Glutamatergic neuron (in vitro differentiated cells): Measurements from ENCODE around the gene SPATS2L. TPM values are rescaled to one million over a fixed set of nuclear protein-coding genes. Genes with fewer than 3 reads are reported as not detected.

ENCODE experiments used
- DNase-seq: peaks from one replicate; pipeline ENCODE4 v3.0.0; 2022
- H3K27ac Mint-ChIP-seq: one replicate; pipeline ENCODE4 v1.8.0; 2020; ENCODE audit warnings: mild to moderate bottlenecking, mixed read lengths, inconsistent platforms; ENCODE audit not compliant: unreplicated experiment
- H3K27me3 Mint-ChIP-seq: one replicate; pipeline ENCODE4 v1.8.0; 2020; ENCODE audit warnings: mild to moderate bottlenecking, moderate library complexity, mixed read lengths, inconsistent platforms; ENCODE audit not compliant: unreplicated experiment
- H3K36me3 Mint-ChIP-seq: one replicate; pipeline ENCODE4 v1.8.0; 2020; ENCODE audit warnings: mild to moderate bottlenecking, mixed read lengths, inconsistent platforms; ENCODE audit not compliant: unreplicated experiment
- H3K4me1 Mint-ChIP-seq: one replicate; pipeline ENCODE4 v1.8.0; 2020; ENCODE audit warnings: mild to moderate bottlenecking, low read depth, mixed read lengths, inconsistent platforms; ENCODE audit not compliant: unreplicated experiment
- H3K4me3 Mint-ChIP-seq: one replicate; pipeline ENCODE4 v1.8.0; 2020; ENCODE audit warnings: mild to moderate bottlenecking, mixed read lengths, inconsistent platforms; ENCODE audit not compliant: unreplicated experiment
- H3K9me3 Mint-ChIP-seq: one replicate; pipeline ENCODE4 v1.8.0; 2020; ENCODE audit warnings: mild to moderate bottlenecking, moderate library complexity, mixed read lengths, inconsistent platforms; ENCODE audit not compliant: unreplicated experiment
- total RNA-seq: library from RNA; stranded (reverse); fragmentation: NEBNext Ultra II Directional; extraction: Animal tissue kit (Norgen Biotek cat#: 25700); gene quantifications from one replicate; pipeline ENCODE4 v1.2.1, GENCODE V29; 2021; ENCODE audit not compliant: unreplicated experiment
- TF ChIP-seq, protein P1 (sequence below): fragments of 200-600 bp; sonication (generic); IDR thresholded peaks from one replicate; pipeline ENCODE4 v1.5.0; 2021; ENCODE audit not compliant: partially characterized antibody, unreplicated experiment

SPATS2L gene
- total RNA-seq, 1 donor from 2014 or later: 45.5 TPM

DNA sequence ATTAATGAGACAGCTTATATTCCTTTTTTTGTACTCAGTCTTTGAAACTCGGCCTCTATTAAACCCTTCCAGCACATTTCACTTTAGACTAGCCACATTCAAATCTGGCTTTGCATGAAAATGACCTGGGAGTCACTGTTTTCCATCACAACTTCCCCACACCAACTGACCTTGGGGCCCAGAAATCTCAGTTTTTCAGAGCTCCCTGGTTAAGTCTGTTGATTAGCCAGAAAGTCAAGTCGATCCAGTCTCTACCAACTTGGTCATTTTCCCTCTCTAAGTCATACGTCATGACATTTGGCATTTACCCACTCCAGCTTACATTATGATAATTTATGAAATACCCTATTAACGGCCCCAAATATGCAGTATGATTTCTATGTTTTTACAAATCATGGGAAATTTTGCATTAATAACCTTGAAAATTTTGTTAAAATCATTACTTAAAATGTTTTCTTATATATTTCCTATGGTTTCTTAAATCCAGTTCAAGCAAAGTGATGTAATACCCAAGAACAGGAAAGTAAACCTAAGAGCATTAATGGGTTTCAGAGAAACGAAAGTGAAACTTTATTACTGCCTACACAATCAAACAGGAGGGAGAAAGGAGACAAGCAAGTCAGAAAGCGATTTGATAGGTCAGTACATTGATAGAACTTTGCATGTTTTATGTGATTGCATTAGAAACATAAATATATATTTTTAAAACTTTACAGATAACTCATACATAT is 77.1 kb downstream of the SPATS2L start:
- TF ChIP-seq, protein P1, sequence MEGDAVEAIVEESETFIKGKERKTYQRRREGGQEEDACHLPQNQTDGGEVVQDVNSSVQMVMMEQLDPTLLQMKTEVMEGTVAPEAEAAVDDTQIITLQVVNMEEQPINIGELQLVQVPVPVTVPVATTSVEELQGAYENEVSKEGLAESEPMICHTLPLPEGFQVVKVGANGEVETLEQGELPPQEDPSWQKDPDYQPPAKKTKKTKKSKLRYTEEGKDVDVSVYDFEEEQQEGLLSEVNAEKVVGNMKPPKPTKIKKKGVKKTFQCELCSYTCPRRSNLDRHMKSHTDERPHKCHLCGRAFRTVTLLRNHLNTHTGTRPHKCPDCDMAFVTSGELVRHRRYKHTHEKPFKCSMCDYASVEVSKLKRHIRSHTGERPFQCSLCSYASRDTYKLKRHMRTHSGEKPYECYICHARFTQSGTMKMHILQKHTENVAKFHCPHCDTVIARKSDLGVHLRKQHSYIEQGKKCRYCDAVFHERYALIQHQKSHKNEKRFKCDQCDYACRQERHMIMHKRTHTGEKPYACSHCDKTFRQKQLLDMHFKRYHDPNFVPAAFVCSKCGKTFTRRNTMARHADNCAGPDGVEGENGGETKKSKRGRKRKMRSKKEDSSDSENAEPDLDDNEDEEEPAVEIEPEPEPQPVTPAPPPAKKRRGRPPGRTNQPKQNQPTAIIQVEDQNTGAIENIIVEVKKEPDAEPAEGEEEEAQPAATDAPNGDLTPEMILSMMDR: no peak
- Mint-ChIP-seq H3K27me3 (peaks cover 3% of the 10 kb centered on the region), H3K36me3 (no peaks in the 10 kb centered on the region), H3K9me3 (no peaks in the 10 kb centered on the region), H3K4me3 (no peak overlapping the region), H3K27ac (no peak overlapping the region), H3K4me1 (peaks cover 20% of the 10 kb centered on the region)
- DNase-seq: no peak

DNA sequence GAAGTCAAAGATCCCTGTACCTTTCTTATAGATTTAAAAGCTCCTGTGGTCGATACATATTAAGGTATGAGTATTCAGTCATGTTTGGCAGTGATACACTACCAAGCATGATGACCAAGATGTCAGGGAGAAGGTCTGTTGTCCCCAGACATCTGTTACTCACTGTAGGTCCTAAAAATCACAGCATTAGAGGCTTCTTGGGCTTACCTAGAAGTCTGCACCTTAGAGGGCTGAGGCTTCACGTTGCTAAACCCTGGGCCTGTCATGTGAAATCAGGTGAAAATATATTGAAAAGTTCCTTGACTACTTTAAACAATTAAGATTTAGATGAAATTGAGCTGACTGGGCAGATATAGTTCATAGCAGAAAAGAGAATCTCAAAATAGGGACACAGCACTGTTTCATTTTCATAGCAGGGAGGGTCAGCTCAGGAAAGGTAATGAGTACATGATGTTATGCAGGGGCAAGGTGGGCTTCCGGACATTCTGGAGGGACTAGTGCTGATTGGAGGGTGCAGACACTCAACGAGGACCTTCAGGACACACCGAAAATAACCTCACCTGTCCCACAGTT is 78.7 kb downstream of the SPATS2L start:
- no peaks in the 10 kb centered on the region for H3K9me3 Mint-ChIP-seq
- H3K4me3 Mint-ChIP-seq: no peak overlapping the region
- H3K36me3 Mint-ChIP-seq: peaks cover under 1% of the 10 kb centered on the region
- DNase-seq: no peak
- TF ChIP-seq, protein P1: no peak
- H3K4me1 Mint-ChIP-seq: peaks cover 6% of the 10 kb centered on the region
- H3K27ac Mint-ChIP-seq: no peak overlapping the region
- H3K27me3 Mint-ChIP-seq: no peaks in the 10 kb centered on the region

DNA sequence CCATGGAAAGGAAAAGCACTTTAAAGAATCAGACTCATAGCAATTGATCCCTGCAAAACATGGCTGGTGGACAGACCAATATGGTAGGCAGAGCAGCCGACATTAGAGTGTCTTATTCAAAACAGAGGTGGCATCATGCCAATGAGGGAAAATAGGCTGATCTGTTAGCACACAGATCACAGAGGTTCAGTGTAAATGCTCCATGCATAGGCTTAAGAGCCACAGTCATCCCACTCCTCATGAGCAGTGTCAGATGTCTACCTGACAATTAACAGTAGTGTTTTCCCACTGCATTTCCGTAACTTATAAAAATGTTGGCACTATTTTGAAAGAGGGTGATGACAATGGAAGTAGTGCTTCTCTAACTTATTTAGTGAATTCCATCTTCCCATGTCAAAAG is 86.7 kb downstream of the SPATS2L start:
- Mint-ChIP-seq H3K4me3 (no peak overlapping the region), H3K36me3 (peaks cover 11% of the 10 kb centered on the region)

DNA sequence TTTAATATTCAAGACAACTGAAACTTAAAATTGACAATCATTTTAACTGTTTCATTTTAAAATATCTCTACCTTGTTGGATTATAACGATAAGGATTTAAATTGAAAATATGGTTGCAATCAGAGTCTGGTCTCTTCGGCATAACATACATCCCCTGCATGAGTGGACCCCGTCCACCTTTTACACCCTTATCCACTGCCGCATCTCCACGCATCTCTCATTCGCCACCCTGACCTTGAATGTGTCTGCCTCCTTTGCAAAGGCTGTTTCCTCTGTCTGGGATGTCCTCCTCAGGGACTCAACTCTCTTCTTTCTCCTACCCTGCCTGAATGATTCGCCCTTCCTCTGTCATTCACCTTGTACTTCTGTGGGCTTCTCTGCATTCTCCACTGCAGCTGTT is 87.6 kb downstream of the SPATS2L start:
- Mint-ChIP-seq H3K27me3 (no peaks in the 10 kb centered on the region), H3K27ac (no peak overlapping the region), H3K36me3 (peaks cover 11% of the 10 kb centered on the region), H3K9me3 (peaks cover 2% of the 10 kb centered on the region), H3K4me1 (peaks cover 8% of the 10 kb centered on the region), H3K4me3 (no peak overlapping the region)
- TF ChIP-seq, protein P1: no peak
- no peak for DNase-seq

More for the DNA sequence above, 86.7 kb downstream of the SPATS2L start:
- Mint-ChIP-seq H3K4me1 (peaks cover 8% of the 10 kb centered on the region), H3K9me3 (peaks cover 2% of the 10 kb centered on the region), H3K27me3 (no peaks in the 10 kb centered on the region), H3K27ac (no peak overlapping the region)
- TF ChIP-seq, protein P1: no peak
- no peak for DNase-seq

DNA sequence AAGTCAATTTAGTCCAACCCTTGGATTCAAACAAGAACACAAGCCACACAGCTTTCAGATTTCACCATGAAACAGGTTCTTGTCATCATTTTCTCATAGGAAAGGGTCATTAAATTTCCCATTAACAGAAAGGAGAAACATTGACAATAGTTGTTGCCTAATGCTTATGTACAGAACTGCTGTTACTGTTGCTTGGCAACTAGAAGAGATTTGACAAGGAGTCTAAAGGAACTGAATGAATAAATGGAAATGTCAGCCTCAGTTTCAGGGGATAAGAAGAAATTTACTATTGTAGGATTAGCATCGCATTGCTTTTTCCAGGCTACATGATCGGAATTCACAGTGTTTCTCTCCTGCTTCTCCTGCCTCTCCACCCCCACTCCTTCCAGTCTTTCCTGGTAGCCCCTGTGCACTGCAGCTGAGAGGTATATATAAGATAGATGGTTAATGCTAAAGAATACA is 90.3 kb downstream of the SPATS2L start:
- TF ChIP-seq, protein P1: no peak
- no peak overlapping the region for H3K27ac Mint-ChIP-seq
- peaks cover 2% of the 10 kb centered on the region for H3K9me3 Mint-ChIP-seq
- H3K4me3 Mint-ChIP-seq: no peak overlapping the region
- no peak for DNase-seq
- peaks cover 8% of the 10 kb centered on the region for H3K4me1 Mint-ChIP-seq
- H3K36me3 Mint-ChIP-seq: peaks cover 5% of the 10 kb centered on the region
- H3K27me3 Mint-ChIP-seq: no peaks in the 10 kb centered on the region
